ENCODE measurements around the gene NOTO. TPM values are rescaled to one million over a fixed set of nuclear protein-coding genes. Genes with fewer than 3 reads are reported as not detected.
A peak's percentile ranks its signal among the peaks of the same experiment; 100 is the strongest.

Gene NOTO
- total RNA-seq, 1 donor = not detected

DNA sequence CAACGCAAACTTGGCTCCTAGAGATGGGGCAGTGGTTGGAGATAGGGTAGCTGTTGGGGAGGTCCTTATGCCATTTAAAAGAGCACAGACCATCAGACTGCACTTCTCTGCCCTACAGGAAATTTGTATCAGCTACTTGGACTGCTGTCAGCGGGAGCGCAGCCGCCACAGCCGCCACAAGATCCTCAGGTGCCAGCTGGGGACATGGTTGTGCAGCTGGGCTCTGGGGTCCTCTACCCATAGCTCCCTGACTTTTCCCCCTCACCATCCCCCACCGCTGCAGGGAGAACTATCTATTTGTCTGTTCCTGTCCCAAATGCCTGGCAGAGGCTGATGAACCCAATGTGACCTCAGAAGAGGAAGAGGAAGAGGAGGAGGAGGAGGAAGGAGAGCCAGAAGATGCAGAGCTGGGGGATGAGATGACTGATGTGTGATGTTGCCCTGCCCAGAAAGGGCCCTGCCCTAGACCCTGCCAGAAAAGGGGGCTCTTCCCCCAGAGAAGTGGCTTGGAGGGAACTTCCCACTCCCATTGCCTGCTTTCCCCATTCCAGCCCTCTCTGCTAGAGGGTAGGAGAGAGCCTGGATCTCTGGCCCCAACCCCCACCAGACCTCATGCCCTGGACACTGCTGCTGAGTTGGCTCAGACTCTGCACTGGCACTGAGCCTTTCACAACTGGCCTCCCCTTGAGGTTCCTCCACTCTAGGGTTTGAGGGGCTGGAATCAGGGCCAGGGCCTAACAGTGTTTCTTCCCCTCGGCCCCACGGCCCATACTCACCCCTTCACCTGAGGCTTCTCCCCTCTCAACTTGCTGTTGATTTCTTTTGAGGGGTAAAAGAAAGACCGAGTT, 23.4 kb downstream of the NOTO start:
- TF ChIP-seq CTCF (IDR thresholded peaks at IDR 0.05; ENCODE audit: insufficient read depth, low read length) = no peak
- H3K4me3 ChIP-seq (ENCODE audit: low read depth, low read length) = no peak overlapping the region
- no peak for DNase-seq (ENCODE audit: low read depth)

DNA sequence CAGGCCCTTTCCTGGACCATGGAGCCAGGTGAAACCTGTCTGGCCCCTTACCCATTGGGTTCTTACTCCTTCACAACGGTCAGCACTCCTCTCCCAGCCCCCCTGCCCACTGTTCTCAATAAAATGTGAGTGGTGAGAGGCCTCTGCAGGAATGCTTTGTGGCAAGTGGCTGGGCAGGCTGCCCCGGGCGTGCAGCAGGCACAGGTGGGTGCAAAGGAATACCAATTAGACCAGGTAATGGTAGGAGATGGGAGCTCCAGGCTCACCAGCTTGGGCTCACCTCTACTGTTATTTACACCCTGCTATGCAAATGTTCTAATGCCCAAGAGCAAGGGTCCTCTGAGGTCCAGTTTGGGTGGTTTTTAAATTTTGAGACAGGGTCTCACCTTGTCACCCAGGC, 24.7 kb downstream of the NOTO start:
- no peak overlapping the region for H3K4me3 ChIP-seq (ENCODE audit: low read depth, low read length)
- no peak for TF ChIP-seq CTCF (IDR thresholded peaks at IDR 0.05; ENCODE audit: insufficient read depth, low read length)
- no peak for DNase-seq (ENCODE audit: low read depth)

GRCh38 chr2:73228631-73229030, 26.3 kb downstream of the NOTO start:
- no peak overlapping the region for H3K4me3 ChIP-seq (ENCODE audit: low read depth, low read length)
- TF ChIP-seq CTCF (IDR thresholded peaks at IDR 0.05; ENCODE audit: insufficient read depth, low read length) = no peak
- DNase-seq (ENCODE audit: low read depth) = no peak

GRCh38 chr2:73232403-73233153, 30.2 kb downstream of the NOTO start:
- TF ChIP-seq CTCF (IDR thresholded peaks at IDR 0.05; ENCODE audit: insufficient read depth, low read length) = no peak
- no peak for DNase-seq (ENCODE audit: low read depth)
- peak overlapping the region; percentile 84 for H3K4me3 ChIP-seq (ENCODE audit: low read depth, low read length)

DNA sequence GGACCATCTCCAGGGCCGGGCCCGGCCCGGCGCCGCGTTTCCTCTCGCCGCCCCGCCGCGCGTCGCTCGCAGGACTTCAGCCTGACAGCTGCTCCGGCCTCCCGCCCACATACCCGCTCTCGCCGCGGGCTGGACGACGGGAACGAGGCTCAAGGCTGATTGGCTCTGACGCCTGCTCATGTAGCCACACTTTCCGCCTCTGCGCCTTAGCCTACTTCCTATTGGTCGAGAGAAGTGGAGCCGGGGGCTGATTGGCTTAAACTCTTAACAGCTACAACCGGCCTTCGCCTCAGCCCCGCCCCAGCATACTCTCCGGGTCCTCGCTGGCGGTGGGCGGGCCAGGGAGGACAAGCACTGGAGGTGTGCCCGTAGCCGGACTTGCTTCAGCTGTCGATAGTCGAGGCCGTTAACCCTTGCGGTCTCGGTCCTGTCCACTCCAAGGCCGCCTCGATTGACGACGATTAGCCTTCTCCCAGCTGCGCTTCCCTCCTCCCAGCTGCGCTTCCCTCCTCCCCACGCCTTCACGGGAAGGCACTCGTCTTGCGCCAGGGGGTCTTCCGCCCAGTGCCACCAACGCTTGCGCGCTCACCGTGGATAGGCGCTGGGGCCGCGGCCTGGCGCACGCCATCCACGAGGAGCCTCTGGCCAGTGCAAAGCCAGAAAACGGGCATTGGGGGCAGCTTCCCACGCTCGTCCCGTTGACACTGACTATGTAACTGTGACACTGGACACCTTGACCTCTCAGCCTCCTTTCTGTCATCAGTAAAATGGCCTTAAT, 31.0 kb downstream of the NOTO start, which contains the start of gene PRADC1:
Gene PRADC1, minus strand, starts transcription at position 86 of the 778 bp plus-strand sequence. Its CDS starts 79 bp downstream, at position 7.
- TF ChIP-seq CTCF (IDR thresholded peaks at IDR 0.05; ENCODE audit: insufficient read depth, low read length) = no peak
- peak; percentile 100 for DNase-seq (ENCODE audit: low read depth)
- peak within 1 kb of the TSS; percentile 93 for H3K4me3 ChIP-seq (ENCODE audit: low read depth, low read length)
